SJCRH30 (cell line): ENCODE results near the gene SERPINA5. TPM values are rescaled to one million over a fixed set of nuclear protein-coding genes. Genes with fewer than 3 reads are reported as not detected.
A peak's percentile ranks its signal among the peaks of the same experiment; 100 is the strongest.

Experiments
- DNase-seq, 2 experiments: peaks; one replicate each; pipeline ENCODE4 v3.0.0-alpha.2; 2015 to 2020
- H3K27ac ChIP-seq: fragments of 250-450 bp; sonication (Bioruptor Pico); 2 replicates; pipeline ENCODE4 v1.5.1; 2020; ENCODE audit warnings: mild to moderate bottlenecking, moderate library complexity
- H3K27me3 ChIP-seq: fragments of 250-450 bp; sonication (Bioruptor Pico); 2 replicates; pipeline ENCODE4 v1.5.1; 2020; ENCODE audit warnings: mild to moderate bottlenecking, moderate library complexity
- H3K36me3 ChIP-seq: fragments of 250-450 bp; sonication (Bioruptor Pico); 2 replicates; pipeline ENCODE4 v1.5.1; 2020; ENCODE audit warnings: mild to moderate bottlenecking, moderate library complexity
- H3K4me1 ChIP-seq: fragments of 250-450 bp; sonication (Bioruptor Pico); 2 replicates; pipeline ENCODE4 v1.5.1; 2020; ENCODE audit warnings: mild to moderate bottlenecking, moderate library complexity
- H3K4me3 ChIP-seq: fragments of 250-450 bp; sonication (Bioruptor Pico); 2 replicates; pipeline ENCODE4 v1.5.1; 2020; ENCODE audit warnings: mild to moderate bottlenecking, moderate library complexity
- H3K9me3 ChIP-seq: fragments of 250-450 bp; sonication (Bioruptor Pico); replicated peaks from 2 replicates; pipeline ENCODE4 v1.5.1; 2020; ENCODE audit warnings: mild to moderate bottlenecking, moderate library complexity
- total RNA-seq: library from RNA; depleted of rRNA; stranded (reverse); fragments of >200 nt; shearing (Covaris generic); gene quantifications from 2 replicates; pipeline ENCODE4 v1.2.3, GENCODE V29; 2014; rRNA removed

The SERPINA5 gene, protein sequence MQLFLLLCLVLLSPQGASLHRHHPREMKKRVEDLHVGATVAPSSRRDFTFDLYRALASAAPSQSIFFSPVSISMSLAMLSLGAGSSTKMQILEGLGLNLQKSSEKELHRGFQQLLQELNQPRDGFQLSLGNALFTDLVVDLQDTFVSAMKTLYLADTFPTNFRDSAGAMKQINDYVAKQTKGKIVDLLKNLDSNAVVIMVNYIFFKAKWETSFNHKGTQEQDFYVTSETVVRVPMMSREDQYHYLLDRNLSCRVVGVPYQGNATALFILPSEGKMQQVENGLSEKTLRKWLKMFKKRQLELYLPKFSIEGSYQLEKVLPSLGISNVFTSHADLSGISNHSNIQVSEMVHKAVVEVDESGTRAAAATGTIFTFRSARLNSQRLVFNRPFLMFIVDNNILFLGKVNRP
- 0.14 and 0.48 TPM in 2 replicates for total RNA-seq

GRCh38 chr14:94581127-94581999 is at the start of gene SERPINA5:
Gene SERPINA5 (plus strand): TSS chr14:94581426. CDS start chr14:94587363, 5,937 bp downstream.
- DNase-seq, result peak; percentile 44 to 46
- H3K4me1 ChIP-seq, result no peaks in the 10 kb centered on the region
- no peaks in the 10 kb centered on the region for H3K27me3 ChIP-seq
- no peak within 1 kb of the TSS for H3K4me3 ChIP-seq
- no peak within 1 kb of the TSS for H3K27ac ChIP-seq
- no peaks in the 10 kb centered on the region for H3K9me3 ChIP-seq
- H3K36me3 ChIP-seq, result no peaks in the 10 kb centered on the region

DNA sequence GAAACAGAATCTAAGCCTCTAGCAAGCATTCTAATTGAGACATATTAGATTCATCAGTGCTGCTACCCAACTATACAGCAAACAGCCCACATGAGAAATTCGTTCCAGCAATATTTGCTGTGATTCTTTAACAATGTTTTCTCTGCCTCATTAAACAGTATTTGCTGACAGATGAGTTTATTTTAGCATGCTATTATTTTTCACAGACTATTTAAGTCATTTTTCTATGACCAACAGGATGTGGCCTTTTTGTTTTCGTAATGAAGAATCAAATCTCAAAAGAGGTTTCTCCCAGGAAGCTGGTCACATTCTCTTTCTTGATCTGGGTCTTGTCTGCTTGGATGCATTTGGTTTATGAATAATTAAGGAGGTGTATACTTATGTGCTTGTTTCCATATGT is 48.8 kb upstream of the SERPINA5 start:
- no peaks in the 10 kb centered on the region; the same call in 1 of the 2 replicates for H3K27me3 ChIP-seq
- no peaks in the 10 kb centered on the region for H3K36me3 ChIP-seq
- H3K9me3 ChIP-seq, result no peaks in the 10 kb centered on the region
- no peaks in the 10 kb centered on the region for H3K4me1 ChIP-seq
- H3K27ac ChIP-seq, result no peak overlapping the region
- H3K4me3 ChIP-seq, result no peak overlapping the region
- no peak for DNase-seq

GRCh38 chr14:94535506-94535905 is 45.7 kb upstream of the SERPINA5 start:
- no peak for DNase-seq
- H3K4me3 ChIP-seq, result no peak overlapping the region
- H3K27ac ChIP-seq, result no peak overlapping the region
- H3K4me1 ChIP-seq, result no peaks in the 10 kb centered on the region
- H3K36me3 ChIP-seq, result no peaks in the 10 kb centered on the region
- no peaks in the 10 kb centered on the region; the same call in 1 of the 2 replicates for H3K27me3 ChIP-seq
- no peaks in the 10 kb centered on the region for H3K9me3 ChIP-seq

GRCh38 chr14:94536836-94537235 is 44.4 kb upstream of the SERPINA5 start:
- H3K4me1 ChIP-seq, result no peaks in the 10 kb centered on the region
- peak in 1 of 2 experiments; percentile 3 for DNase-seq
- no peak overlapping the region for H3K4me3 ChIP-seq
- no peaks in the 10 kb centered on the region; the same call in 1 of the 2 replicates for H3K27me3 ChIP-seq
- no peaks in the 10 kb centered on the region for H3K9me3 ChIP-seq
- H3K36me3 ChIP-seq, result no peaks in the 10 kb centered on the region
- H3K27ac ChIP-seq, result no peak overlapping the region

DNA sequence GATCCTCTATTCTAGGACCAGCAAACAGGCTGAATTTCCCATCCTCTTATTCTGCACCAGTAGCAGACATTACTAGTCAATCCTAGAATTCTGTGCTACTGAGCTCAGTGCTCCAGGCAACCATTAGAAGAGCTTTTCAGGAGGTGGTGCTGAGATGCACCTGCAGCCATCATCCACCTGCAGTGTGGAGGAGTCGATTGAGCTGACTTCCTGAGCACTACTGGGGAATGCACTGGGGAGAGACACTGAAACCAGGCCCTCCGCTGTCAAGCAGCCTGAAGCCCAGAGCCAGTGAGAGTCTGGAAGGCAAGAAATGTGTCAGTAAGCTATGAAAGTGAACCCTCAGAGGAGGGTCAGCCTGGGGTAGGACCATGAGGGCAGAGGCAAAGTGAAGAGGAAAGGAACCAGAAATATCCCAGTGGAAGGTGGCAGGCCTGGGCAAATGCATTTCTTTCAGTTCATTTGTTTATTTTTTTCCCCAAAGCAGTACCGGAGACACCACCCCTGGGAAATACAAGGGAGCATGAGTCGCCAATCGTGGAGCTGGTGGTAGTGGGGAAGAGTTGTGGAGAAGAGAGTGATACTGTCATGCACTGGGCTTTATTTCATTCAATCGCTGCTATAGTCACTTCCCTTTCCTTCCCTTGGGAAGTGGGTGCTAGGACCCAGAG is 43.0 kb upstream of the SERPINA5 start:
- no peak overlapping the region for H3K27ac ChIP-seq
- no peak for DNase-seq

DNA sequence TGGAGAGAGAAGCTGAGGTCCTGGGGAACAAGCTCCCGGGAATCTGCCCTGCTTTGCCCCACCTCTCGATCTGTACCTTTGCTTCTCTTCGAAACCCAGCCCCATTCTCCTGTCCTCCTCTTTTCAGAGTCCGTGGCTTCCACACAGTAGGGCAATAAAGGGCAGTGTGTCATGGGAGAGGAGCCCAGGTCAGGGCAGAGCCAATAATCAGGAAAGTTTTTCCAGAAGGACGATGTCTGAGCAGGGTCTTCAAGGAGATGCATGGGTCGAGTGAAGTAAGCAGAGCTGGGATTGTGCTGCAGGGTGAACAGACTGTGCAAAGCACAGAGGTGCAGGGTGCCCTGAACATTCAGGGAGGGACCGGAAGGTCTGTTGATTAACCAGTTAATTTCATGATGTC is 42.0 kb upstream of the SERPINA5 start:
- no peak overlapping the region for H3K27ac ChIP-seq
- no peaks in the 10 kb centered on the region for H3K4me1 ChIP-seq
- no peaks in the 10 kb centered on the region for H3K9me3 ChIP-seq
- H3K36me3 ChIP-seq, result no peaks in the 10 kb centered on the region
- DNase-seq, result no peak
- H3K4me3 ChIP-seq, result no peak overlapping the region
- no peaks in the 10 kb centered on the region for H3K27me3 ChIP-seq

More for the DNA sequence above, 43.0 kb upstream of the SERPINA5 start:
- no peaks in the 10 kb centered on the region for H3K9me3 ChIP-seq
- H3K27me3 ChIP-seq, result no peaks in the 10 kb centered on the region; the same call in 1 of the 2 replicates
- H3K4me3 ChIP-seq, result no peak overlapping the region
- no peaks in the 10 kb centered on the region for H3K36me3 ChIP-seq
- H3K4me1 ChIP-seq, result no peaks in the 10 kb centered on the region

- Histone ChIP-seq H3K9me3 (no peaks in the 10 kb centered on the region), H3K36me3 (no peaks in the 10 kb centered on the region), H3K27ac (no peak overlapping the region), H3K4me1 (no peaks in the 10 kb centered on the region), H3K27me3 (no peaks in the 10 kb centered on the region), H3K4me3 (no peak overlapping the region)
- no peak for DNase-seq
Measured at GRCh38 chr14:94540031-94540794, 41.0 kb upstream of the SERPINA5 start.

- Histone ChIP-seq H3K27me3 (peaks cover 3% of the 10 kb centered on the region; the same call in 1 of the 2 replicates), H3K9me3 (no peaks in the 10 kb centered on the region), H3K36me3 (no peaks in the 10 kb centered on the region), H3K4me1 (no peaks in the 10 kb centered on the region), H3K4me3 (no peak overlapping the region), H3K27ac (no peak overlapping the region)
- no peak for DNase-seq
Measured at GRCh38 chr14:94541234-94541975, 39.8 kb upstream of the SERPINA5 start.

- no peaks in the 10 kb centered on the region for H3K9me3 ChIP-seq
- no peak for DNase-seq
Measured at GRCh38 chr14:94542111-94542810, 39.0 kb upstream of the SERPINA5 start.

DNA sequence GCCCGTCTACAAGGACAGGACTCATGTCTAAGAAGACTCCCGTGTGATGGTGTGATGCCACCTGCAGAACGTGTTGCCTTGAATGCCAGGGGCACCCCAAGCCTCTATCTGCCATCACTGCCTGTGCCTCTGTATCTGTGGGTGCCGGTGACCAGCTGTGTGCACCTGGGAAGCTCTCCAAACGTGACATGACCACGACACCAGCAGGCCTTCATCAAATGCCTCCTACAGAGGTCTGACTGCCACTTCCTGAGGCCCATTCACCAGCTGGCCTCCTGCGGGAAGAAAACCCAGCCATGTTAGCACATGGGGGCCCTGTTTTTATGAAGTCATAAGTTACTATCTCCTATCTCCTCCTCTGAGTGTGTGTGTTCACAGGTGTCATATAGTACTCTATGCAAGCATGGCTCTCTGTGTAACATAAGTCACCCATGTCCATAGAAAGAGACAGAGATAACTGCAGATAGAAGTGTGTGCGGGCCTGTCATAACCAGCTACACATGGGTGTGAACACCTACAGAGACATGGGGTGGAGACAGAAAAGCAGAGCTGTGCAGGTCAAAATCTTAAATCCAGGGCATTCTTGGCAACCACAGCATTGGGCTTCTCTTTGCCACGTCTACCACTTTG is 38.3 kb upstream of the SERPINA5 start:
- DNase-seq, result no peak
- Histone ChIP-seq H3K36me3 (no peaks in the 10 kb centered on the region), H3K4me1 (no peaks in the 10 kb centered on the region), H3K27me3 (peaks cover 3% of the 10 kb centered on the region; the same call in 1 of the 2 replicates), H3K4me3 (no peak overlapping the region), H3K27ac (no peak overlapping the region), H3K9me3 (no peaks in the 10 kb centered on the region)

More at GRCh38 chr14:94542111-94542810, 39.0 kb upstream of the SERPINA5 start:
- Histone ChIP-seq H3K27me3 (peaks cover 3% of the 10 kb centered on the region; the same call in 1 of the 2 replicates), H3K4me1 (no peaks in the 10 kb centered on the region), H3K27ac (no peak overlapping the region), H3K36me3 (no peaks in the 10 kb centered on the region), H3K4me3 (no peak overlapping the region)

- no peaks in the 10 kb centered on the region for H3K36me3 ChIP-seq
- no peak overlapping the region for H3K27ac ChIP-seq
- H3K9me3 ChIP-seq, result no peaks in the 10 kb centered on the region
- H3K4me1 ChIP-seq, result no peaks in the 10 kb centered on the region
- no peak overlapping the region for H3K4me3 ChIP-seq
- H3K27me3 ChIP-seq, result peaks cover 3% of the 10 kb centered on the region; the same call in 1 of the 2 replicates
- DNase-seq, result no peak
Measured at GRCh38 chr14:94543449-94544124, 37.6 kb upstream of the SERPINA5 start.

- peaks cover 3% of the 10 kb centered on the region; the same call in 1 of the 2 replicates for H3K27me3 ChIP-seq
- no peak overlapping the region for H3K27ac ChIP-seq
- no peak for DNase-seq
- H3K9me3 ChIP-seq, result no peaks in the 10 kb centered on the region
- H3K4me1 ChIP-seq, result no peaks in the 10 kb centered on the region
- no peaks in the 10 kb centered on the region for H3K36me3 ChIP-seq
- no peak overlapping the region for H3K4me3 ChIP-seq
Measured at GRCh38 chr14:94544726-94545125, 36.5 kb upstream of the SERPINA5 start.
